Gastroesophageal sphincter (tissue), 4 donors: Measurements from ENCODE around the gene TTC13. TPM values are rescaled to one million over a fixed set of nuclear protein-coding genes. Genes with fewer than 3 reads are reported as not detected.

Experiments
- ATAC-seq: fragments of 150-250 bp; one replicate; pipeline ENCODE4 v1.9.1; 2016; ENCODE audit warnings: mild to moderate bottlenecking, moderate library complexity
- H3K27ac ChIP-seq, 4 donors: fragments of 200-600 bp; sonication (generic) in 3 of 4; 1 replicate in 3 of 4; 2 replicates in 1 of 4; pipeline ENCODE4 v1.5.1; 2016 to 2019
- H3K27me3 ChIP-seq: fragments of 200-600 bp; sonication (generic); one replicate; pipeline ENCODE4 v1.5.1; 2019
- H3K36me3 ChIP-seq, 2 donors: fragments of 200-600 bp; sonication (generic); one replicate each; pipeline ENCODE4 v1.5.1; 2019; ENCODE audit warnings: control low read depth in 1 of 2
- H3K4me1 ChIP-seq, 3 donors: fragments of 200-600 bp; sonication (generic); 1 replicate in 2 of 3; 2 replicates in 1 of 3; pipeline ENCODE4 v1.5.1; 2016 to 2019; ENCODE audit warnings: control low read depth in 2 of 3
- H3K4me3 ChIP-seq, 2 donors: fragments of 200-600 bp; sonication (generic); one replicate each; pipeline ENCODE4 v1.5.1; 2019; ENCODE audit warnings: mild to moderate bottlenecking in 1 of 2, moderate library complexity in 1 of 2
- H3K9me3 ChIP-seq, 3 donors: fragments of 200-600 bp; sonication (generic); one replicate each; pipeline ENCODE4 v1.5.1; 2017 to 2019; ENCODE audit warnings: control low read depth in 2 of 3
- EP300 ChIP-seq: sonication (generic); formaldehyde crosslinking; IDR thresholded peaks from one replicate; pipeline ENCODE4 v1.6.1; 2017; ENCODE audit warnings: antibody characterized with exemption, mild to moderate bottlenecking
- POLR2A ChIP-seq, 2 donors: fragments of 450-650 bp; IDR thresholded peaks; one replicate each; pipeline ENCODE4 v1.6.1; 2017; ENCODE audit warnings: antibody characterized with exemption in 2 of 2, mild to moderate bottlenecking in 2 of 2, moderate library complexity in 1 of 2
- POLR2AphosphoS5 ChIP-seq: sonication (generic); formaldehyde crosslinking; IDR thresholded peaks from one replicate; pipeline ENCODE4 v1.6.1; 2017; ENCODE audit warnings: antibody characterized with exemption
- WGBS, 2 donors: methylation state at CpG; one replicate each; pipeline ENCODE4 v1.1.5; 2018; ENCODE audit warnings: low coverage in 1 of 2; 5-methylcytosine and 5-hydroxymethylcytosine counted together
- total RNA-seq, 4 donors: library from RNA; depleted of rRNA; stranded (reverse); fragments of >200 nt; gene quantifications; one replicate each; pipeline ENCODE4 v1.1.0, GENCODE V29; 2016
- TF ChIP-seq, protein P1 (sequence below), 4 experiments: fragments of 200-600 bp in 2 of 4; fragments of 450-650 bp in 2 of 4; sonication (generic) in 1 of 4; IDR thresholded peaks; one replicate each; pipeline ENCODE4 v1.5.1; 2017 to 2019; ENCODE audit warnings: antibody characterized with exemption in 4 of 4, mild to moderate bottlenecking in 2 of 4, moderate library complexity in 2 of 4

TTC13 gene
- total RNA-seq, 4 donors from 2014 or later, result 9.6 to 24.4 (median 13.7) TPM

DNA sequence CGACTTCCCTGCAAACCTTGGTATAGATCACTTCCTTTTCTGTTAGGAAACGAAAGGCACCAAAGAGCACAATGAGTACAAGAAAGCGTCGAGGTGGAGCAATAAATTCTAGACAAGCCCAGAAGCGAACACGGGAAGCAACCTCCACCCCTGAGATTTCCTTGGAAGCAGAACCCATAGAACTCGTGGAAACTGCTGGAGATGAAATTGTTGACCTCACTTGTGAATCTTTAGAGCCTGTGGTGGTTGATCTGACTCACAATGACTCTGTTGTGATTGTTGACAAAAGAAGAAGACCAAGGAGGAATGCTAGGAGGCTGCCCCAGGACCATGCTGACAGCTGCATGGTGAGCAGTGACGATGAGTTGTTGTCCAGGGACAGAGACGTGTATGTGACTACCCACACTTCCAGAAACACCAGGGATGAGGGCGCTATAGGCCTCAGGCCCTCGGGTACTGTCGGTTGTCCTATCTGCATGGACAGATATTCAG is 42.9 kb upstream of the TTC13 start:
- peaks cover 0 to 7% of the 10 kb centered on the region in 2 donors for H3K36me3 ChIP-seq
- H3K27ac ChIP-seq, result peak overlapping the region in 1 of 4 donors; percentile 24
- no peaks in the 10 kb centered on the region for H3K9me3 ChIP-seq
- peaks cover 25% of the 10 kb centered on the region for H3K27me3 ChIP-seq
- TF ChIP-seq EP300, result no peak
- H3K4me1 ChIP-seq, result no peaks in the 10 kb centered on the region
- ATAC-seq, result peak; percentile 11
- 70 to 80% methylated on average over 4 to 5 of the region's 12 CpGs for WGBS, 2 donors
- H3K4me3 ChIP-seq, result no peak overlapping the region

DNA sequence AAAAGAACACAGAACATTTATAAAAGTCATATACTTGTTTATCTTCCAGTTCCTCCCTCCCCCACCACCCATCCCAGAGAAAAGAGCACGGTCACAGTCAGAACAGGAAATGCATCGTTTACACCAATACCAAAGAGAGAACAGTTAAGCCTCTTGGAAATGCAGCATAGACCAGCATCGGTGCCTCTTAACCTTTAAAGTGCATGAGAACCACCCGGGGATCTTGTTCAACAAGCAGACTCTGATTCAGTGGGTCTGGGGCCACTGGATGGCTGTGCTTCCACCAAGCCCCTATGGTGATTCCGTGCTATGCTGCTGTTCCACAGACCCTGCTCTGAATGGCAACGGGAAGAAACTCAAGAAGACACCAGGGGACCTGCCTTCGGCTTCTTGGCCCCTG is 42.2 kb upstream of the TTC13 start:
- Histone ChIP-seq H3K4me1 (no peaks in the 10 kb centered on the region), H3K27ac (peak overlapping the region in 1 of 4 donors; percentile 37), H3K4me3 (no peak overlapping the region), H3K9me3 (no peaks in the 10 kb centered on the region), H3K27me3 (peaks cover 25% of the 10 kb centered on the region), H3K36me3 (peaks cover 0 to 7% of the 10 kb centered on the region in 2 donors)
- TF ChIP-seq, protein P1, sequence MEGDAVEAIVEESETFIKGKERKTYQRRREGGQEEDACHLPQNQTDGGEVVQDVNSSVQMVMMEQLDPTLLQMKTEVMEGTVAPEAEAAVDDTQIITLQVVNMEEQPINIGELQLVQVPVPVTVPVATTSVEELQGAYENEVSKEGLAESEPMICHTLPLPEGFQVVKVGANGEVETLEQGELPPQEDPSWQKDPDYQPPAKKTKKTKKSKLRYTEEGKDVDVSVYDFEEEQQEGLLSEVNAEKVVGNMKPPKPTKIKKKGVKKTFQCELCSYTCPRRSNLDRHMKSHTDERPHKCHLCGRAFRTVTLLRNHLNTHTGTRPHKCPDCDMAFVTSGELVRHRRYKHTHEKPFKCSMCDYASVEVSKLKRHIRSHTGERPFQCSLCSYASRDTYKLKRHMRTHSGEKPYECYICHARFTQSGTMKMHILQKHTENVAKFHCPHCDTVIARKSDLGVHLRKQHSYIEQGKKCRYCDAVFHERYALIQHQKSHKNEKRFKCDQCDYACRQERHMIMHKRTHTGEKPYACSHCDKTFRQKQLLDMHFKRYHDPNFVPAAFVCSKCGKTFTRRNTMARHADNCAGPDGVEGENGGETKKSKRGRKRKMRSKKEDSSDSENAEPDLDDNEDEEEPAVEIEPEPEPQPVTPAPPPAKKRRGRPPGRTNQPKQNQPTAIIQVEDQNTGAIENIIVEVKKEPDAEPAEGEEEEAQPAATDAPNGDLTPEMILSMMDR (IDR thresholded peaks at IDR 0.05), result no peak
- no peak for TF ChIP-seq POLR2AphosphoS5
- no peak for TF ChIP-seq POLR2A (IDR thresholded peaks at IDR 0.05)
- no peak for TF ChIP-seq EP300
- ATAC-seq, result no peak
- 0 to 67% methylated on average over 2 to 3 of the region's 7 CpGs for WGBS, 2 donors

DNA sequence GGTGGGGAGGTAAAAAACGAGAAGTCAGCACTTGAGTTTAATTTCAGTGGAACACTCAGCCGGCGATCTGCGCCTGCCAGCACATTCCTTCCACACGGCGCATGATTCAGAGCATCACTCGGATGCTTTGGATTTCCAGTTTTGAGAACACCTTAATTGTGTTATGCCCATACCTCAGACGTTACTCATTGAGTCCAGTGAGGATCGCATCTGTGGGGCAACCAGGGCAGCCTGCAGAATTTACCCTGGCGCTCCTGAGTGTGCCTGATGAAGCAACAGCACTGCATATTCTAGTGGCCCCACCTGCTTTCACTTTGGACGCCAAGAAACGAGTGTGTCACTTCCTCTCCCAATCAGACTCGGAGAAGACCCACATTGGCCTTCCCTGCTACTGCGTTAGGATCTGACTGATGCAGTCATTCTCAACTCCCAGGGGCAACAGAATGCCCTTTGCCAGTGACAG is 41.5 kb upstream of the TTC13 start:
- Histone ChIP-seq H3K27me3 (peaks cover 25% of the 10 kb centered on the region), H3K9me3 (no peaks in the 10 kb centered on the region), H3K4me1 (no peaks in the 10 kb centered on the region), H3K36me3 (peaks cover 0 to 7% of the 10 kb centered on the region in 2 donors), H3K27ac (peak overlapping the region in 1 of 4 donors; percentile 37), H3K4me3 (no peak overlapping the region)
- WGBS, 2 donors, result 77 to 100% methylated on average over 2 to 10 of the region's 14 CpGs
- ATAC-seq, result peak; percentile 44
- TF ChIP-seq, protein P1 (IDR thresholded peaks at IDR 0.05), result no peak
- no peak for TF ChIP-seq POLR2A (IDR thresholded peaks at IDR 0.05)
- no peak for TF ChIP-seq POLR2AphosphoS5
- TF ChIP-seq EP300, result no peak

DNA sequence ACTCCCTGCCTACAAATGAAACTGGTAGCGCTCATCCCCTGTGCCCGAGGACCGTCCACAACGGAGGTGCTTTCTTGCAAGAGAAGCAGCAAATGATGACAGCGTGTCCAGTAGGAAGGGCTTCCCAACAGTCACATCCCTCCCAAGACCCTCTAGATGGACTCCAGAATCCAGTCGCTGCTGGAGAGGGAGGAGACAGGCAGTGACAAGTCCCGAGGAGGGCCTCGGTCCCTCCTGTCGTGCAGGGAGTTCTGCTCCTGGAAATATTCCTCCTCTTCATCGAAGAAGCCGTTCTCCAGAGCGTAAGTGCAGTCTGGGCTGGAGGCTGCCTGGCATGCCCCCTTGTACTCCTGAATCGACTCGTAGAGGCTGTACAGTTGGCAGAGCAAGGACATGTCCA is 41.0 kb upstream of the TTC13 start:
- Histone ChIP-seq H3K36me3 (peaks cover 0 to 7% of the 10 kb centered on the region in 2 donors), H3K27ac (no peak overlapping the region), H3K4me3 (no peak overlapping the region), H3K9me3 (no peaks in the 10 kb centered on the region), H3K27me3 (peaks cover 25% of the 10 kb centered on the region), H3K4me1 (no peaks in the 10 kb centered on the region)
- TF ChIP-seq EP300, result no peak
- no peak for ATAC-seq
- WGBS, 2 donors, result 98 to 100% methylated on average over 2 to 8 of the region's 14 CpGs

DNA sequence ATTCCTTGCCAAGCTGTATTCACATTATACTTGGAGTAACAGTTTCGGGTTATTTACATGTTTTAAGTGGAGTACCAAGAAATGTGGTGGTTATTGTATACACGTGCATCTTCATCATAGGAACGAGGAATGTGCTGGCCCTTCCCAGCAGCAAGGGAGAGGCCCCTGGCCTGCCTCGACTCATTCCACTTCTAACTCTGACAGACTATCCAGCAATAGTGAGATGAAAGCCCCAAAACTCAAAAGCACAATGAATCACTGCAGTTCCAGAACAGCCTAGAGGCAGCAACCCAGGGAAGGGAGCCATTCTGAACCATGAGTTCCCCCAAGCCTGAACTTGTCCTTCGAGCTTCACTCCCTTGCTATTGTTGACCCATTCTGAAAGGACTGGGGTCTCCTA is 38.3 kb upstream of the TTC13 start:
- TF ChIP-seq EP300 (no peak), POLR2A (IDR thresholded peaks at IDR 0.05) (no peak), POLR2AphosphoS5 (no peak)
- TF ChIP-seq, protein P1 (IDR thresholded peaks at IDR 0.05), result no peak

DNA sequence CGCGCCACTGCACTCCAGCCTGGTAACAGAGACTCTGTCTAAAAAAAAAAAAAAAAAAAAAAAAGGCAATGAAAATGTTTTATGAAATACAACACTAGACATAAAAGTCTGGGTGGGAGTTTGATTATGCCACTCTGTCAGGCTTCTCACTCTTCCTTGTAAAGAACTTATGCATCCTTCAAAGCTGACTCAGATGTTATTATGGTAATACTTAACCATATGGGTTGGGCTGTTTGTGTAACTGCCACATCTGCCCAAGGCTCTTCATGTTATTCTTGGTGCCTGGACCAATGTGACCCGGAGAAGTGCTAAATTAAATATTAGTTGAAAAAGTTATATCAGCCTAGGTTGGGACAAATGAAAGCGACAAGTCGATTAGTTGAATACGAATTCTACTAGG is 37.6 kb upstream of the TTC13 start:
- Histone ChIP-seq H3K27ac (no peak overlapping the region), H3K36me3 (peaks cover 0 to 7% of the 10 kb centered on the region in 2 donors), H3K27me3 (peaks cover 31% of the 10 kb centered on the region), H3K9me3 (no peaks in the 10 kb centered on the region), H3K4me3 (no peak overlapping the region), H3K4me1 (no peaks in the 10 kb centered on the region)
- 86 to 92% methylated on average over 5 to 6 of the region's 6 CpGs for WGBS, 2 donors
- ATAC-seq, result no peak
- no peak for TF ChIP-seq POLR2A (IDR thresholded peaks at IDR 0.05)
- TF ChIP-seq EP300, result no peak
- TF ChIP-seq POLR2AphosphoS5, result no peak
- TF ChIP-seq, protein P1 (IDR thresholded peaks at IDR 0.05), result no peak

More for the DNA sequence above, 38.3 kb upstream of the TTC13 start:
- Histone ChIP-seq H3K27ac (no peak overlapping the region), H3K4me3 (no peak overlapping the region), H3K36me3 (peaks cover 0 to 7% of the 10 kb centered on the region in 2 donors), H3K9me3 (no peaks in the 10 kb centered on the region), H3K4me1 (no peaks in the 10 kb centered on the region), H3K27me3 (peaks cover 29% of the 10 kb centered on the region)
- no peak for ATAC-seq
- WGBS, 2 donors, result 68 to 74% methylated on average over 3 to 4 of the region's 5 CpGs
